Measurements from ENCODE around the gene ATG2A. TPM values are rescaled to one million over a fixed set of nuclear protein-coding genes. Genes with fewer than 3 reads are reported as not detected.

ATG2A gene
- total and polyA plus RNA-seq, 9 of the 15 experiments (the other 6 are each of a cell fraction or from before 2014, with no cell fraction given): 0.25 to 45.9 (median 5.2) TPM

DNA sequence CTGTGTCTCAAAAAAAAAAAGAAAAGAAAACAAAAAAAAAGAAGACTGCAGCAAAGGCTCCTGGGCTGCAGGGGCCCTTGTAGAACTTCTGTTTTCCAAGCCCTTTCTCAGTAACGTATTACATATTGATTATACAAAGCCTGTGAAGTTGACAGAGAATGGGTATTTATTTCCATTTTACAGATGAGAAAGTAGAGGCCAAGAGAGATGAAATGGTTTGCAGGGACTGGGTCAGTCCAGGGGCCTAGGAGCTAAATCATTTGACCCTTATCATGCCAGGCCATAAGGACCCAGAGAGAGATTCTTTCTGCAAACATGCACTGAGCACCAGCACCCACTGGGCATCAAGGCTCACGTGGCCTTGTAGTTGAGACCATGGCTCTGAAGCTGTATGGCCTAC is 11.9 kb upstream of the ATG2A start:
- CTCF ChIA-PET (ENCODE audit: low intra/inter-chr PET ratio): no interaction called here
- POLR2A ChIA-PET: interaction anchor here (0.8 to 1.4 kb wide), 2 partner anchors 14 to 255 kb away, joined by 3 to 4 read pairs; no protein-coding TSS in a partner anchor
- BruUV-seq (replicated peaks): no TSS peak
- no peak overlapping the region for H3K9ac ChIP-seq (ENCODE audit: insufficient read depth in 1 of 2, low read depth in 2 of 2, low read length in 2 of 2)
- peaks cover 6 to 39% of the 10 kb centered on the region in 2 experiments; a peak in 4 of 5 replicates for H3K4me1 ChIP-seq (replicated peaks in 1 of 2; ENCODE audit: control insufficient read depth in 2 of 2, insufficient read depth in 2 of 2, low read length in 2 of 2)
- ATAC-seq (no peak), DNase-seq (ENCODE audit: extremely low read depth in 1 of 4, low spot score in 3 of 4) (no peak), FAIRE-seq (no peak)
- 80% methylated on average over 2 of the region's 2 CpGs for WGBS (ENCODE audit: insufficient coverage, low coverage, missing lambda C conversion rate)
- H3K4me3 ChIP-seq: no peak overlapping the region
- in situ Hi-C loops (cut with MboI) (no loop called here), intact Hi-C loops (cut with micrococcal nuclease) (no loop called here)
- no peaks in the 10 kb centered on the region for H3K27me3 ChIP-seq (ENCODE audit: control insufficient read depth in 2 of 2, insufficient read depth in 2 of 2, low read length in 2 of 2)
- no peaks in the 10 kb centered on the region; the same call in 1 of the 2 replicates for H4K20me1 ChIP-seq (replicated peaks; ENCODE audit: control insufficient read depth, insufficient read depth, low read length)
- peaks cover 7% of the 10 kb centered on the region; the same call in 1 of the 3 replicates for H3K36me3 ChIP-seq (ENCODE audit: control insufficient read depth, insufficient read depth, low read length)
- TF ChIP-seq PURB (CRISPR knock-in tag; IDR thresholded peaks at IDR 0.05; ENCODE audit: low read depth) (no peak), RBM25 (IDR thresholded peaks at IDR 0.05; ENCODE audit: low read depth, low read length, severe bottlenecking) (peak; percentile 52), SIN3B (IDR thresholded peaks at IDR 0.05; ENCODE audit: low read depth) (no peak), CHCHD3 (CRISPR knock-in tag; IDR thresholded peaks at IDR 0.05) (no peak), BCOR (IDR thresholded peaks at IDR 0.05) (peak; percentile 64), ADNP (tag; IDR thresholded peaks at IDR 0.05) (0 out of 2 replicates have a peak, but pooled peaks have one; percentile 9), FIP1L1 (IDR thresholded peaks at IDR 0.05; ENCODE audit: low read depth, low read length, poor library complexity, severe bottlenecking) (no peak), NFE2L1 (tag; IDR thresholded peaks at IDR 0.05; ENCODE audit: borderline replicate concordance, low read depth) (no peak), SMAD3 (CRISPR knock-in tag; conservative IDR thresholded peaks at IDR 0.05) (no peak), CEBPG (CRISPR knock-in tag; IDR thresholded peaks at IDR 0.05) (no peak), CEBPG (tag; conservative IDR thresholded peaks at IDR 0.05 in 1 of 2, IDR thresholded peaks at IDR 0.05 in 1 of 2) (no peak)
- TF ChIP-seq, protein P1, sequence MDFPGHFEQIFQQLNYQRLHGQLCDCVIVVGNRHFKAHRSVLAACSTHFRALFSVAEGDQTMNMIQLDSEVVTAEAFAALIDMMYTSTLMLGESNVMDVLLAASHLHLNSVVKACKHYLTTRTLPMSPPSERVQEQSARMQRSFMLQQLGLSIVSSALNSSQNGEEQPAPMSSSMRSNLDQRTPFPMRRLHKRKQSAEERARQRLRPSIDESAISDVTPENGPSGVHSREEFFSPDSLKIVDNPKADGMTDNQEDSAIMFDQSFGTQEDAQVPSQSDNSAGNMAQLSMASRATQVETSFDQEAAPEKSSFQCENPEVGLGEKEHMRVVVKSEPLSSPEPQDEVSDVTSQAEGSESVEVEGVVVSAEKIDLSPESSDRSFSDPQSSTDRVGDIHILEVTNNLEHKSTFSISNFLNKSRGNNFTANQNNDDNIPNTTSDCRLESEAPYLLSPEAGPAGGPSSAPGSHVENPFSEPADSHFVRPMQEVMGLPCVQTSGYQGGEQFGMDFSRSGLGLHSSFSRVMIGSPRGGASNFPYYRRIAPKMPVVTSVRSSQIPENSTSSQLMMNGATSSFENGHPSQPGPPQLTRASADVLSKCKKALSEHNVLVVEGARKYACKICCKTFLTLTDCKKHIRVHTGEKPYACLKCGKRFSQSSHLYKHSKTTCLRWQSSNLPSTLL (IDR thresholded peaks at IDR 0.05): no peak
- H3K9me1 ChIP-seq (ENCODE audit: control insufficient read depth, insufficient read depth, low read length): no peaks in the 10 kb centered on the region
- H3K79me2 ChIP-seq (ENCODE audit: control insufficient read depth, insufficient read depth, low read length): no peaks in the 10 kb centered on the region
- H3K4me2 ChIP-seq (ENCODE audit: insufficient read depth, low read length): no peak overlapping the region
- no peaks in the 10 kb centered on the region for H3K9me3 ChIP-seq (replicated peaks; ENCODE audit: control insufficient read depth, insufficient read depth, low read depth, low read length)
- no peak overlapping the region for H2AFZ ChIP-seq (ENCODE audit: low read depth, low read length)
- H3K27ac ChIP-seq (ENCODE audit: extremely low read depth, low read depth, low read length): no peak overlapping the region

All from K562 (cell line).